B cell (primary cell): Measurements from ENCODE around the gene GFPT2. TPM values are rescaled to one million over a fixed set of nuclear protein-coding genes. Genes with fewer than 3 reads are reported as not detected.

Experiments
- ATAC-seq: fragments of 200-7000 bp; cut with Tn5 transposase; one replicate; pipeline ENCODE4 v1.10.0; 2021; ENCODE audit warnings: low read depth, mild to moderate bottlenecking, moderate number of reproducible peaks, moderate library complexity
- CTCF ChIA-PET: fragments of 350-600 bp; sonication (Branson Sonifier 250); formaldehyde crosslinking; loops from one replicate; lab custom pipeline; 2021; ENCODE audit warnings: antibody characterized with exemption, inconsistent platforms; lab: Charles Lee
- POLR2A ChIA-PET: fragments of 350-600 bp; sonication (Branson Sonifier 250); formaldehyde crosslinking; loops from one replicate; lab custom pipeline; 2021; ENCODE audit warnings: antibody characterized with exemption; lab: Charles Lee
- DNase-seq: peaks from one replicate; pipeline ENCODE4 v3.0.0; 2013
- H2AFZ ChIP-seq: 2 replicates; pipeline ENCODE4 v1.6.1; 2012; ENCODE audit warnings: mild to moderate bottlenecking, low read depth, low read length; ENCODE audit not compliant: insufficient read depth, poor library complexity, severe bottlenecking
- H3K27ac ChIP-seq, 2 donors: 1 replicate in 1 of 2; 2 replicates in 1 of 2; pipeline ENCODE4 v1.5.1; 2012 to 2013; ENCODE audit warnings: low read length in 2 of 2, mild to moderate bottlenecking in 2 of 2, moderate library complexity in 1 of 2
- H3K27me3 ChIP-seq, 4 experiments: fragments of 200-600 bp in 1 of 4; sonication (generic) in 1 of 4; replicated peaks in 1 of 4; 1 replicate in 2 of 4; 2 replicates in 2 of 4; pipeline versions ENCODE4 v1.6.1 to v1.7.0; 2013 to 2016; ENCODE audit warnings: low read length in 3 of 4, mild to moderate bottlenecking in 2 of 4, mixed read lengths in 1 of 4, moderate library complexity in 1 of 4; ENCODE audit not compliant: insufficient read depth in 4 of 4, control insufficient read depth in 3 of 4; ENCODE audit errors: control extremely low read depth in 1 of 4
- H3K36me3 ChIP-seq, 2 experiments: replicated peaks in 1 of 2; 1 replicate in 1 of 2; 2 replicates in 1 of 2; pipeline versions ENCODE4 v1.6.1 to v1.7.1; 2013; ENCODE audit warnings: low read length in 1 of 2; ENCODE audit not compliant: insufficient read depth in 2 of 2, control insufficient read depth in 1 of 2; ENCODE audit errors: control extremely low read depth in 1 of 2, extremely low read depth in 1 of 2
- H3K4me1 ChIP-seq, 2 donors: fragments of 200-600 bp in 1 of 2; sonication (generic) in 1 of 2; 1 replicate in 1 of 2; 2 replicates in 1 of 2; pipeline versions ENCODE4 v1.5.1 to v1.6.1; 2013 to 2017; ENCODE audit warnings: low read length in 2 of 2; ENCODE audit not compliant: control insufficient read depth in 2 of 2, insufficient read depth in 2 of 2
- H3K4me2 ChIP-seq: replicated peaks from 2 replicates; pipeline ENCODE3; 2012; ENCODE audit warnings: mild to moderate bottlenecking, low read depth, low read length; ENCODE audit not compliant: poor library complexity, severe bottlenecking
- H3K4me3 ChIP-seq, 5 experiments: fragments of 200-600 bp in 1 of 5; sonication (generic) in 1 of 5; 1 replicate in 3 of 5; 2 replicates in 2 of 5; pipeline versions ENCODE4 v1.5.1 to v1.7.0; 2011 to 2016; ENCODE audit warnings: low read length in 4 of 5, mild to moderate bottlenecking in 4 of 5, low read depth in 2 of 5, control low read depth in 1 of 5, moderate library complexity in 1 of 5; ENCODE audit not compliant: insufficient read depth in 1 of 5; ENCODE audit errors: control extremely low read depth in 1 of 5, extremely low read depth in 1 of 5
- H3K79me2 ChIP-seq: fragments of 200-600 bp; sonication (generic); one replicate; pipeline ENCODE4 v1.6.0; 2016; ENCODE audit warnings: low read length; ENCODE audit not compliant: control insufficient read depth, insufficient read depth
- H3K9ac ChIP-seq: fragments of 200-600 bp; sonication (generic); 2 replicates; pipeline ENCODE4 v1.6.1; 2017; ENCODE audit warnings: mild to moderate bottlenecking, low read length, moderate library complexity
- H3K9me3 ChIP-seq, 3 donors: one replicate each; pipeline versions ENCODE4 v1.6.1 to v1.7.1; 2013; ENCODE audit warnings: low read length in 2 of 3; ENCODE audit not compliant: control insufficient read depth in 2 of 3, insufficient read depth in 1 of 3; ENCODE audit errors: control extremely low read depth in 1 of 3
- H4K20me1 ChIP-seq: 2 replicates; pipeline ENCODE4 v1.6.0; 2012; ENCODE audit warnings: mild to moderate bottlenecking, low read length; ENCODE audit not compliant: insufficient read depth, control insufficient read depth, poor library complexity, severe bottlenecking
- H3K27ac Mint-ChIP-seq: one replicate; pipeline ENCODE4 v1.8.0; 2021; ENCODE audit warnings: mixed read lengths
- H3K27me3 Mint-ChIP-seq: one replicate; pipeline ENCODE4 v1.8.0; 2021; ENCODE audit warnings: mixed read lengths
- H3K4me1 Mint-ChIP-seq: one replicate; pipeline ENCODE4 v1.8.0; 2021; ENCODE audit warnings: mixed read lengths
- H3K4me3 Mint-ChIP-seq: one replicate; pipeline ENCODE4 v1.8.0; 2021; ENCODE audit warnings: mixed read lengths
- H3K9me3 Mint-ChIP-seq: one replicate; pipeline ENCODE4 v1.8.0; 2022; ENCODE audit warnings: mixed read lengths; ENCODE audit not compliant: insufficient read depth
- CTCF ChIP-seq: fragments of 200-600 bp; IDR thresholded peaks from one replicate; pipeline ENCODE4 v1.8.0; 2022; ENCODE audit warnings: antibody characterized with exemption, mild to moderate bottlenecking
- EZH2 ChIP-seq: IDR thresholded peaks from 2 replicates; pipeline ENCODE4 v1.6.1; 2012; ENCODE audit warnings: borderline replicate concordance, low read depth, mild to moderate bottlenecking, moderate library complexity, low read length; ENCODE audit not compliant: insufficient read depth, poor library complexity, severe bottlenecking
- WGBS: methylation state at CpG from one replicate; pipeline ENCODE4 v1.1.5; 2013; ENCODE audit warnings: missing lambda C conversion rate; ENCODE audit not compliant: insufficient coverage; 5-methylcytosine and 5-hydroxymethylcytosine counted together
- intact Hi-C: fragments of 100-400 bp; cut with micrococcal nuclease; formaldehyde crosslinking; loops from one replicate; pipeline ENCODE4 v1.10.0; 2022
- polyA plus RNA-seq: library from polyadenylated mRNA; depleted of rRNA; stranded (reverse); fragments of >200 nt; gene quantifications from 2 replicates; pipeline ENCODE4 v1.2.3, GENCODE V29; 2012
- total RNA-seq, 2 donors: library from RNA; stranded (reverse); fragments of 120-200 nt in 1 of 2; gene quantifications; 1 replicate in 1 of 2; 2 replicates in 1 of 2; pipeline versions ENCODE4 v1.2.3 to v1.2.4, GENCODE V29; 2013 to 2022

Gene GFPT2
- total and polyA plus RNA-seq, 2 donors (not counting 1 experiment from before 2014, with no cell fraction given) = 0.03 to 2.8 TPM

GRCh38 chr5:180289433-180289832 is 63.7 kb downstream of the GFPT2 start:
- peaks cover 36% of the 10 kb centered on the region for H3K4me1 Mint-ChIP-seq
- Histone ChIP-seq H3K79me2 (peaks cover 56% of the 10 kb centered on the region), H4K20me1 (peaks cover 35% of the 10 kb centered on the region), H3K36me3 (peaks cover 0 to 10% of the 10 kb centered on the region in 2 experiments), H3K4me1 (peaks cover 26 to 32% of the 10 kb centered on the region in 2 donors), H3K4me2 (no peak overlapping the region), H2AFZ (no peak overlapping the region), H3K9ac (no peak overlapping the region), H3K27ac (no peak overlapping the region), H3K27me3 (no peaks in the 10 kb centered on the region), H3K4me3 (no peak overlapping the region), H3K9me3 (no peaks in the 10 kb centered on the region)
- no peak for ATAC-seq
- ChIA-PET POLR2A (no interaction called here), CTCF (interaction anchor here (1.1 to 2.6 kb wide), 2 partner anchors 27 to 39 kb away, joined by 5 to 16 read pairs; no protein-coding TSS in a partner anchor)
- no peak overlapping the region for H3K27ac Mint-ChIP-seq
- H3K4me3 Mint-ChIP-seq = no peak overlapping the region
- 93% methylated on average over 2 of the region's 3 CpGs for WGBS
- intact Hi-C loops = no loop called here
- DNase-seq = no peak
- TF ChIP-seq EZH2 = no peak
- no peak for TF ChIP-seq CTCF
- no peaks in the 10 kb centered on the region for H3K9me3 Mint-ChIP-seq
- H3K27me3 Mint-ChIP-seq = no peaks in the 10 kb centered on the region

GRCh38 chr5:180287868-180288267 is 65.3 kb downstream of the GFPT2 start:
- POLR2A ChIA-PET = no interaction called here
- no peak for ATAC-seq
- intact Hi-C loops = no loop called here

More at GRCh38 chr5:180287868-180288267, 65.3 kb downstream of the GFPT2 start:
- no peak overlapping the region for H3K4me3 Mint-ChIP-seq
- no peak overlapping the region for H3K27ac ChIP-seq
- no peaks in the 10 kb centered on the region for H3K9me3 ChIP-seq
- H3K4me1 Mint-ChIP-seq = peaks cover 22% of the 10 kb centered on the region
- no peak overlapping the region for H3K27ac Mint-ChIP-seq
- H3K36me3 ChIP-seq = peaks cover 0 to 16% of the 10 kb centered on the region in 2 experiments
- no peak overlapping the region for H3K4me2 ChIP-seq
- WGBS = 98% methylated on average over 7 of the region's 7 CpGs
- H3K4me3 ChIP-seq = no peak overlapping the region
- no peak for DNase-seq
- CTCF ChIA-PET = no interaction called here
- TF ChIP-seq EZH2 (no peak), CTCF (no peak)
- H3K27me3 Mint-ChIP-seq = no peaks in the 10 kb centered on the region
- H2AFZ ChIP-seq = no peak overlapping the region
- peaks cover 57% of the 10 kb centered on the region for H3K79me2 ChIP-seq
- H3K9me3 Mint-ChIP-seq = no peaks in the 10 kb centered on the region
- H3K4me1 ChIP-seq = peaks cover 11 to 16% of the 10 kb centered on the region in 2 donors
- H3K27me3 ChIP-seq = no peaks in the 10 kb centered on the region
- no peak overlapping the region for H3K9ac ChIP-seq
- peaks cover 31% of the 10 kb centered on the region for H4K20me1 ChIP-seq
